A549 (cell line): Measurements from ENCODE around the gene ZNF710. TPM values are rescaled to one million over a fixed set of nuclear protein-coding genes. Genes with fewer than 3 reads are reported as not detected.

Source experiments
- ATAC-seq, 2 experiments: fragments of 200-7000 bp in 1 of 2; fragments of >200 bp in 1 of 2; cut with Nextera tagmentation in 1 of 2; cut with Tn5 transposase in 1 of 2; 3 replicates each; pipeline versions ENCODE4 v1.8.0 to v1.9.1; 2018 to 2020; ENCODE audit warnings: mild to moderate bottlenecking in 1 of 2, moderate library complexity in 1 of 2
- CTCF ChIA-PET: fragments of 300-600 bp; sonication (Branson Sonifier 250); formaldehyde crosslinking; extraction: SDS; loops from one replicate; lab custom pipeline; 2021; ENCODE audit warnings: antibody characterized with exemption, inconsistent platforms; lab: Yijun Ruan, JAX
- POLR2A ChIA-PET: fragments of 350-600 bp; formaldehyde crosslinking; extraction: SDS; loops from one replicate; lab custom pipeline; 2021; ENCODE audit warnings: antibody characterized with exemption, inconsistent platforms; lab: Yijun Ruan, JAX
- DNase-seq, 2 experiments: peaks; one replicate each; pipeline versions ENCODE4 v3.0.0 to v3.0.0-alpha.2; 2011 to 2016; ENCODE audit warnings: low read depth in 1 of 2, low spot score in 1 of 2
- FAIRE-seq: peaks from 2 replicates; lab custom pipeline; 2011; peaks lifted over from hg19 to GRCh38; lab: Jason Lieb, UNC
- H3K27ac ChIP-seq, 2 experiments: fragments of >200 bp; sonication (Bioruptor Twin); formaldehyde crosslinking; 3 replicates each; pipeline ENCODE4 v1.5.1; 2016 to 2017
- H3K4me1 ChIP-seq: fragments of >200 bp; sonication (Bioruptor Twin); formaldehyde crosslinking; 3 replicates; pipeline ENCODE4 v1.6.1; 2016
- H3K4me2 ChIP-seq: fragments of >200 bp; sonication (Bioruptor Twin); formaldehyde crosslinking; 3 replicates; pipeline ENCODE4 v1.6.1; 2016
- H3K4me3 ChIP-seq: fragments of >200 bp; sonication (Bioruptor Twin); formaldehyde crosslinking; 3 replicates; pipeline ENCODE4 v1.5.1; 2016
- H3K9me3 ChIP-seq: fragments of >200 bp; sonication (Bioruptor Twin); formaldehyde crosslinking; 3 replicates; pipeline ENCODE4 v1.6.1; 2016
- ATOH8 ChIP-seq: fragments of 250-450 bp; sonication (Bioruptor Pico); IDR thresholded peaks from 2 replicates; pipeline ENCODE4 v1.5.0; 2020; ENCODE audit warnings: low read depth, mild to moderate bottlenecking, moderate library complexity
- CHD2 ChIP-seq: fragments of 150-350 bp; IDR thresholded peaks from 2 replicates; pipeline ENCODE4 v1.6.1; 2014; ENCODE audit warnings: low read length; ENCODE audit not compliant: partially characterized antibody
- E2F6 ChIP-seq: IDR thresholded peaks from 2 replicates; pipeline ENCODE4 v1.6.1; 2012; ENCODE audit warnings: low read depth, borderline replicate concordance
- EHF ChIP-seq: fragments of 250-450 bp; sonication (Bioruptor Pico); IDR thresholded peaks from 2 replicates; pipeline ENCODE4 v1.5.0; 2020; ENCODE audit warnings: mild to moderate bottlenecking
- EHMT2 ChIP-seq: fragments of 200-600 bp; sonication (generic); IDR thresholded peaks from 2 replicates; pipeline ENCODE4 v1.6.1; 2016; ENCODE audit warnings: antibody characterized with exemption, low read depth, mild to moderate bottlenecking, moderate library complexity
- EP300 ChIP-seq, 2 experiments: fragments of >200 bp; sonication (Bioruptor Twin); formaldehyde crosslinking; IDR thresholded peaks; 2 replicates in 1 of 2; 3 replicates in 1 of 2; pipeline ENCODE4 v1.6.1; 2016 to 2017
- FOSB ChIP-seq: fragments of 250-450 bp; sonication (Bioruptor Pico); IDR thresholded peaks from 2 replicates; pipeline ENCODE4 v1.5.0; 2020; ENCODE audit warnings: mild to moderate bottlenecking, moderate library complexity
- FOSL2 ChIP-seq, 2 experiments: fragments of 450-650 bp in 1 of 2; fragments of >200 bp in 1 of 2; sonication (Bioruptor Twin) in 1 of 2; formaldehyde crosslinking; IDR thresholded peaks; 2 replicates each; pipeline versions ENCODE4 v1.5.0 to v1.6.1; 2016 to 2020; ENCODE audit warnings: mild to moderate bottlenecking in 1 of 2, moderate library complexity in 1 of 2
- FOXS1 ChIP-seq: fragments of 250-450 bp; sonication (Bioruptor Pico); IDR thresholded peaks from 2 replicates; pipeline ENCODE4 v1.5.0; 2020; ENCODE audit warnings: mild to moderate bottlenecking, moderate library complexity
- GATA3 ChIP-seq: IDR thresholded peaks from 2 replicates; pipeline ENCODE4 v1.6.1; 2012; ENCODE audit warnings: borderline replicate concordance
- HDAC2 ChIP-seq: fragments of 200-600 bp; sonication (generic); IDR thresholded peaks from 2 replicates; pipeline ENCODE4 v1.6.1; 2016
- HOXA7 ChIP-seq: fragments of 250-450 bp; sonication (Bioruptor Pico); IDR thresholded peaks from 2 replicates; pipeline ENCODE4 v1.5.0; 2020; ENCODE audit warnings: mild to moderate bottlenecking, moderate library complexity
- HOXB5 ChIP-seq: fragments of 250-450 bp; sonication (Bioruptor Pico); IDR thresholded peaks from 2 replicates; pipeline ENCODE4 v1.5.0; 2020; ENCODE audit warnings: mild to moderate bottlenecking, moderate library complexity
- KDM1A ChIP-seq: fragments of 200-600 bp; sonication (generic); IDR thresholded peaks from 2 replicates; pipeline ENCODE4 v1.6.1; 2016; ENCODE audit warnings: low read depth, mild to moderate bottlenecking
- KDM5A ChIP-seq: fragments of 200-600 bp; sonication (generic); IDR thresholded peaks from 2 replicates; pipeline ENCODE4 v1.6.1; 2016; ENCODE audit warnings: antibody characterized with exemption, mild to moderate bottlenecking
- MYC ChIP-seq: IDR thresholded peaks from 2 replicates; pipeline ENCODE4 v1.6.1; 2012; ENCODE audit warnings: mild to moderate bottlenecking, inconsistent platforms, low read length, improper control_type of control experiment, borderline replicate concordance
- NPAS2 ChIP-seq: fragments of 250-450 bp; sonication (Bioruptor Pico); IDR thresholded peaks from 2 replicates; pipeline ENCODE4 v1.8.0; 2022; ENCODE audit warnings: mild to moderate bottlenecking, moderate library complexity, borderline replicate concordance
- NR3C1 ChIP-seq: fragments of >200 bp; sonication (Bioruptor Twin); formaldehyde crosslinking; IDR thresholded peaks from 3 replicates; pipeline ENCODE4 v1.6.1; 2017
- PHF8 ChIP-seq: fragments of 200-600 bp; sonication (generic); IDR thresholded peaks from 2 replicates; pipeline ENCODE4 v1.6.1; 2016; ENCODE audit warnings: low read depth, mild to moderate bottlenecking, antibody characterized with exemption, moderate library complexity, borderline replicate concordance
- POLR2A ChIP-seq: IDR thresholded peaks from 2 replicates; pipeline ENCODE4 v1.6.1; 2012; ENCODE audit warnings: mild to moderate bottlenecking, low read length
- POLR2AphosphoS2 ChIP-seq: conservative IDR thresholded peaks from 2 replicates; pipeline ENCODE4 v1.6.1; 2012; ENCODE audit warnings: low read length, improper control_type of control experiment, inconsistent platforms
- RFX5 ChIP-seq: fragments of 450-650 bp; IDR thresholded peaks from 2 replicates; pipeline ENCODE4 v1.7.1; 2014; ENCODE audit warnings: antibody characterized with exemption, mild to moderate bottlenecking, moderate library complexity
- TFCP2L1 ChIP-seq: fragments of 250-450 bp; sonication (Bioruptor Pico); IDR thresholded peaks from 2 replicates; pipeline ENCODE4 v1.5.0; 2021; ENCODE audit warnings: mild to moderate bottlenecking
- ZC3H11A ChIP-seq: fragments of 450-650 bp; IDR thresholded peaks from 2 replicates; pipeline ENCODE4 v1.6.1; 2014; ENCODE audit warnings: antibody characterized with exemption, mild to moderate bottlenecking
- WGBS: methylation state at CpG from one replicate; pipeline ENCODE4 v1.1.6; 2017; ENCODE audit errors: missing lambda C conversion rate; 5-methylcytosine and 5-hydroxymethylcytosine counted together
- polyA plus RNA-seq, 4 experiments: library from polyadenylated mRNA; depleted of rRNA in 3 of 4; stranded (reverse); fragments of >200 nt; fragmentation: RNase III in 1 of 4; extraction: RNeasy Plus Mini Kit Qiagen cat#74134 plus additional on column Dnase treatment in 1 of 4; gene quantifications; 2 replicates in 3 of 4; 3 replicates in 1 of 4; pipeline ENCODE4 v1.2.3, GENCODE V29; 2011 to 2017
- TF ChIP-seq, protein P1 (sequence below): fragments of >200 bp; sonication (Bioruptor Twin); formaldehyde crosslinking; IDR thresholded peaks from 2 replicates; pipeline ENCODE4 v1.6.1; 2016
- TF ChIP-seq, protein P2 (sequence below): fragments of 450-650 bp; IDR thresholded peaks from 2 replicates; pipeline ENCODE4 v1.6.1; 2014; ENCODE audit warnings: antibody characterized with exemption
- TF ChIP-seq, protein P3 (sequence below): fragments of >200 bp; sonication (Bioruptor Twin); formaldehyde crosslinking; IDR thresholded peaks from 3 replicates; pipeline ENCODE4 v1.6.1; 2016

ZNF710 gene
- polyA plus RNA-seq, 2 of the 4 experiments (the other 2 are of a cell fraction): 2.6 to 7.8 TPM

DNA sequence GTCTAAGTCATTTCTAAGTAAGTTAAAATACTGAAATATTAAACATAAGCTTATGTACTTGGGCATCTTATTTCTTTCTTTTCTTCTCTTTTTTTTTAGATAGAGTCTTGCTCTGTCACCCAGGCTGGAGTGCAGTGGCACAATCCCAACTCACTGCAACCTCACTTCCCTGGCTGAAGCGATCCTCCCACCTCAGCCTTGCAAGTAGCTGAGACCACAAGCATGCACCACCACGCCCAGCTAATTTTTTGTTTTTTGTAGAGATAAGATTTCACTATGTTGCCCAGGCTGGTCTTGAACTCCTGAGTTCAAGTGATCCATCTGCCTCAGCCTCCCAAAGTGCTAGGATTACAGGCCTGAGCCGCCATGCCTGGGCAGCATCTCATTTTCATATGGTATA, 16.0 kb upstream of the ZNF710 start:
- CTCF ChIA-PET: interaction anchor here (0.6 to 2.5 kb wide), 7 partner anchors 10 to 234 kb away, joined by 3 to 14 read pairs (median 4); no protein-coding TSS in a partner anchor
- FAIRE-seq (no peak), DNase-seq (no peak), ATAC-seq (no peak)
- Histone ChIP-seq H3K4me2 (no peak overlapping the region), H3K9me3 (no peaks in the 10 kb centered on the region), H3K4me3 (no peak overlapping the region), H3K4me1 (no peaks in the 10 kb centered on the region), H3K27ac (no peak overlapping the region)
- TF ChIP-seq KDM5A: no peak
- 85% methylated on average over 3 of the region's 3 CpGs for WGBS
- POLR2A ChIA-PET: interaction anchor here (0.5 to 1.0 kb wide), 3 partner anchors 14 to 64 kb away, joined by 3 to 4 read pairs (median 3); no protein-coding TSS in a partner anchor

GRCh38 chr15:89991312-89991711, 9.8 kb upstream of the ZNF710 start:
- H3K4me2 ChIP-seq: no peak overlapping the region
- no peak for FAIRE-seq
- H3K4me1 ChIP-seq: no peaks in the 10 kb centered on the region
- 60% methylated on average over 4 of the region's 4 CpGs for WGBS
- CTCF ChIA-PET: interaction anchor here (1.2 to 1.5 kb wide), 2 partner anchors 16 to 93 kb away, joined by 5 to 7 read pairs; no protein-coding TSS in a partner anchor
- DNase-seq: no peak
- H3K4me3 ChIP-seq: no peak overlapping the region
- ATAC-seq: no peak
- no peak overlapping the region for H3K27ac ChIP-seq
- no peak for TF ChIP-seq FOXS1 (CRISPR knock-in tag)
- no peak for TF ChIP-seq ZC3H11A
- no peak for TF ChIP-seq RFX5
- no peak for TF ChIP-seq ATOH8 (CRISPR knock-in tag)
- no peak for TF ChIP-seq POLR2A
- no peak for TF ChIP-seq GATA3
- TF ChIP-seq NPAS2: no peak
- TF ChIP-seq PHF8: no peak
- TF ChIP-seq, protein P1, sequence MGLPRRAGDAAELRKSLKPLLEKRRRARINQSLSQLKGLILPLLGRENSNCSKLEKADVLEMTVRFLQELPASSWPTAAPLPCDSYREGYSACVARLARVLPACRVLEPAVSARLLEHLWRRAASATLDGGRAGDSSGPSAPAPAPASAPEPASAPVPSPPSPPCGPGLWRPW: no peak
- no peak for TF ChIP-seq MYC
- no peak for TF ChIP-seq FOSL2 (IDR thresholded peaks at IDR 0.05)
- TF ChIP-seq FOSL2 (CRISPR knock-in tag; IDR thresholded peaks at IDR 0.05): no peak
- H3K9me3 ChIP-seq: no peaks in the 10 kb centered on the region
- POLR2A ChIA-PET: no interaction called here

DNA sequence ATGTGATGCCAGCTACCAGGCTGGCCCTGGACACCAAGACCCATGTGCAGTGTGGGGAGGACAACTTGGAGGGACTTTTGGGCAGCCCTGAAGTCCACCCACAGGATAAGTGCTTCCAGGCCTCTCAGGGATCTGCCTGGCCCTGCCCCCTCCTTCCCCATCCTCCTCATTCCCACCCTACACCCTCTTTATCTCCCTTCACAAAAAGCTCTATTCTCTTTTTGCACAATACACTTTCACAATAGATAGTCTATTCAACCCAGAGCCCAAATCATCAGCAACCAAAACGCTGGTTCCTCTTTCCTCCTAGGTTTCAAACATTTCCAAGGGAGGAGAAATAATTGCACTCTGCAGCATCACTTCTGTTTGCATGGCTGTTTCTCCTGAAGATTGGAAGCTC, 7.8 kb upstream of the ZNF710 start:
- POLR2A ChIA-PET: no interaction called here
- peaks cover 7% of the 10 kb centered on the region for H3K4me1 ChIP-seq
- no peaks in the 10 kb centered on the region for H3K9me3 ChIP-seq
- ATAC-seq: no peak
- CTCF ChIA-PET: interaction anchor here (1.1 to 1.7 kb wide), 2 partner anchors 21 to 84 kb away, joined by 3 to 4 read pairs; no protein-coding TSS in a partner anchor
- no peak for DNase-seq
- no peak overlapping the region for H3K4me3 ChIP-seq
- H3K27ac ChIP-seq: no peak overlapping the region
- no peak overlapping the region for H3K4me2 ChIP-seq
- WGBS: 35% methylated on average over 1 of the region's 1 CpG
- no peak for FAIRE-seq
- TF ChIP-seq KDM1A (no peak), NR3C1 (no peak), HOXB5 (no peak), EHMT2 (no peak), CHD2 (no peak), EHF (no peak), HDAC2 (no peak), TFCP2L1 (no peak), POLR2AphosphoS2 (no peak), EP300 (IDR thresholded peaks at IDR 0.05) (no peak), HOXA7 (CRISPR knock-in tag) (no peak), ATOH8 (CRISPR knock-in tag) (no peak), FOSB (CRISPR knock-in tag) (no peak), E2F6 (no peak)
- TF ChIP-seq, protein P2, sequence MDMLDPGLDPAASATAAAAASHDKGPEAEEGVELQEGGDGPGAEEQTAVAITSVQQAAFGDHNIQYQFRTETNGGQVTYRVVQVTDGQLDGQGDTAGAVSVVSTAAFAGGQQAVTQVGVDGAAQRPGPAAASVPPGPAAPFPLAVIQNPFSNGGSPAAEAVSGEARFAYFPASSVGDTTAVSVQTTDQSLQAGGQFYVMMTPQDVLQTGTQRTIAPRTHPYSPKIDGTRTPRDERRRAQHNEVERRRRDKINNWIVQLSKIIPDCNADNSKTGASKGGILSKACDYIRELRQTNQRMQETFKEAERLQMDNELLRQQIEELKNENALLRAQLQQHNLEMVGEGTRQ: no peak
- TF ChIP-seq, protein P3, sequence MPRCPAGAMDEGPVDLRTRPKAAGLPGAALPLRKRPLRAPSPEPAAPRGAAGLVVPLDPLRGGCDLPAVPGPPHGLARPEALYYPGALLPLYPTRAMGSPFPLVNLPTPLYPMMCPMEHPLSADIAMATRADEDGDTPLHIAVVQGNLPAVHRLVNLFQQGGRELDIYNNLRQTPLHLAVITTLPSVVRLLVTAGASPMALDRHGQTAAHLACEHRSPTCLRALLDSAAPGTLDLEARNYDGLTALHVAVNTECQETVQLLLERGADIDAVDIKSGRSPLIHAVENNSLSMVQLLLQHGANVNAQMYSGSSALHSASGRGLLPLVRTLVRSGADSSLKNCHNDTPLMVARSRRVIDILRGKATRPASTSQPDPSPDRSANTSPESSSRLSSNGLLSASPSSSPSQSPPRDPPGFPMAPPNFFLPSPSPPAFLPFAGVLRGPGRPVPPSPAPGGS: no peak
- TF ChIP-seq, all 56 proteins: peak for 0
